ENCODE data around the gene NECTIN2. TPM values are rescaled to one million over a fixed set of nuclear protein-coding genes. Genes with fewer than 3 reads are reported as not detected.

NECTIN2 gene
- total and polyA plus RNA-seq, 4 donors = 49.4 to 77.5 (median 55.5) TPM

GRCh38 chr19:44816301-44816700 is 29.8 kb upstream of the NECTIN2 start:
- peaks cover 0 to 3% (median under 1%) of the 10 kb centered on the region in 4 donors for H3K4me1 ChIP-seq (ENCODE audit: control insufficient read depth in 4 of 4, insufficient read depth in 4 of 4, low read length in 3 of 4)
- H3K9me3 ChIP-seq (ENCODE audit: control insufficient read depth in 4 of 4, low read length in 3 of 4) = no peaks in the 10 kb centered on the region
- no peak overlapping the region for H3K27ac ChIP-seq (ENCODE audit: low read depth in 1 of 2, low read length in 2 of 2)
- H3K36me3 ChIP-seq (ENCODE audit: control insufficient read depth in 4 of 4, insufficient read depth in 3 of 4, low read depth in 1 of 4, low read length in 3 of 4) = peaks cover 0 to 2% (median 0%) of the 10 kb centered on the region in 4 donors
- H3K9ac ChIP-seq (ENCODE audit: low read depth in 1 of 2, low read length in 2 of 2) = no peak overlapping the region
- TF ChIP-seq EGR1 (IDR thresholded peaks at IDR 0.05; ENCODE audit: low read depth in 2 of 2) (no peak), FOXA2 (IDR thresholded peaks at IDR 0.05) (no peak), NR2F2 (IDR thresholded peaks at IDR 0.05) (no peak), HNF4G (IDR thresholded peaks at IDR 0.05) (no peak), RAD21 (IDR thresholded peaks at IDR 0.05) (no peak), MAX (IDR thresholded peaks at IDR 0.05) (no peak), SP1 (IDR thresholded peaks at IDR 0.05) (no peak), GABPA (IDR thresholded peaks at IDR 0.05 in 1 of 2, conservative IDR thresholded peaks at IDR 0.05 in 1 of 2) (no peak), TAF1 (conservative IDR thresholded peaks at IDR 0.05) (no peak), REST (IDR thresholded peaks at IDR 0.05) (no peak), ZBTB33 (IDR thresholded peaks at IDR 0.05) (no peak), JUND (IDR thresholded peaks at IDR 0.05) (no peak), RXRA (IDR thresholded peaks at IDR 0.05) (no peak), HNF4A (conservative IDR thresholded peaks at IDR 0.05) (no peak), ATF3 (IDR thresholded peaks at IDR 0.05) (no peak), CTCF (IDR thresholded peaks at IDR 0.05; ENCODE audit: low read depth, low read length, missing input control) (no peak)
- no peaks in the 10 kb centered on the region for H3K27me3 ChIP-seq (ENCODE audit: control insufficient read depth in 4 of 4, insufficient read depth in 4 of 4, low read length in 3 of 4)
- no peak overlapping the region for H3K4me3 ChIP-seq (ENCODE audit: low read depth in 1 of 3, low read length in 3 of 3)
- DNase-seq (ENCODE audit: low spot score) = no peak
- 90% methylated on average over 2 of the region's 2 CpGs for WGBS

Measured in liver (tissue), 9 donors.